Lower leg skin (tissue), 3 donors: ENCODE results near the gene CRYBG2.

Experiments used
- POLR2A ChIP-seq, 2 donors: fragments of 450-650 bp; IDR thresholded peaks; one replicate each; pipeline ENCODE4 v1.6.1; 2016 to 2017; ENCODE audit warnings: antibody characterized with exemption in 2 of 2, mild to moderate bottlenecking in 1 of 2, moderate library complexity in 1 of 2
- TF ChIP-seq, protein P1 (sequence below), 3 donors: fragments of 450-650 bp; IDR thresholded peaks; one replicate each; pipeline ENCODE4 v1.5.1; 2016; ENCODE audit warnings: antibody characterized with exemption in 3 of 3, mild to moderate bottlenecking in 3 of 3, moderate library complexity in 2 of 3

DNA sequence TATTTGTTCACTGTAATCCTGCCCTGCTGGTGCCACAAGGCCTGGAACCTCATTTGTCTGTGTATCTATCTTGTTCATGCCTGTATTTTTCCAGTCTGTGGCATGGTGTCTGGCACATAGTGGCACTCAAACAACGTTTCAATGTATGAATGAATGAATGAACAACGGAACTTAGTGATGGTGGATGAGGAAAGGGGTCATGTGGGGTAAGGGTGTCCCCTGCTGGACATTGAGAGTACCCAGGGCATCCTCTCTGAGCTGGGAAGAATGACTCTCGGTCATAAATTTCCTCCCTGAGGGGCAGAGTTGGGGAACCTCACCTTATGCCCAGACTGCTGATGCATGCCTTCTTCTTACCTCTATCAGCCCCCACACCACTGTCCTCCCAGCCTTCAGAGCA is 37.5 kb upstream of the CRYBG2 start:
- TF ChIP-seq, protein P1, sequence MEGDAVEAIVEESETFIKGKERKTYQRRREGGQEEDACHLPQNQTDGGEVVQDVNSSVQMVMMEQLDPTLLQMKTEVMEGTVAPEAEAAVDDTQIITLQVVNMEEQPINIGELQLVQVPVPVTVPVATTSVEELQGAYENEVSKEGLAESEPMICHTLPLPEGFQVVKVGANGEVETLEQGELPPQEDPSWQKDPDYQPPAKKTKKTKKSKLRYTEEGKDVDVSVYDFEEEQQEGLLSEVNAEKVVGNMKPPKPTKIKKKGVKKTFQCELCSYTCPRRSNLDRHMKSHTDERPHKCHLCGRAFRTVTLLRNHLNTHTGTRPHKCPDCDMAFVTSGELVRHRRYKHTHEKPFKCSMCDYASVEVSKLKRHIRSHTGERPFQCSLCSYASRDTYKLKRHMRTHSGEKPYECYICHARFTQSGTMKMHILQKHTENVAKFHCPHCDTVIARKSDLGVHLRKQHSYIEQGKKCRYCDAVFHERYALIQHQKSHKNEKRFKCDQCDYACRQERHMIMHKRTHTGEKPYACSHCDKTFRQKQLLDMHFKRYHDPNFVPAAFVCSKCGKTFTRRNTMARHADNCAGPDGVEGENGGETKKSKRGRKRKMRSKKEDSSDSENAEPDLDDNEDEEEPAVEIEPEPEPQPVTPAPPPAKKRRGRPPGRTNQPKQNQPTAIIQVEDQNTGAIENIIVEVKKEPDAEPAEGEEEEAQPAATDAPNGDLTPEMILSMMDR (IDR thresholded peaks at IDR 0.05): no peak
- TF ChIP-seq POLR2A (IDR thresholded peaks at IDR 0.05): no peak
